SU-DHL-6 (cell line): Measurements from ENCODE around the gene EML3.

Experiments
- H2AFZ ChIP-seq: fragments of 200-600 bp; sonication (generic); 2 replicates; pipeline ENCODE4 v1.6.1; 2014; ENCODE audit warnings: low read depth, mild to moderate bottlenecking, moderate library complexity, mixed read lengths, antibody characterized with exemption, low read length; ENCODE audit not compliant: severe bottlenecking
- H3F3A ChIP-seq: fragments of 200-600 bp; shearing (Covaris generic); 2 replicates; pipeline ENCODE4 v1.6.0; 2016; ENCODE audit warnings: antibody characterized with exemption, mild to moderate bottlenecking; ENCODE audit not compliant: insufficient read depth
- H3K27ac ChIP-seq: fragments of 200-600 bp; sonication (generic); 2 replicates; pipeline ENCODE4 v1.5.1; 2016; ENCODE audit warnings: low read depth, mild to moderate bottlenecking, low read length, moderate library complexity, mixed read lengths
- H3K27me3 ChIP-seq: fragments of 200-600 bp; sonication (generic), shearing (Covaris generic); 2 replicates; pipeline ENCODE4 v1.6.0; 2014; ENCODE audit warnings: mild to moderate bottlenecking, low read length
- H3K36me3 ChIP-seq: fragments of 200-600 bp; sonication (generic); 2 replicates; pipeline ENCODE4 v1.6.1; 2014; ENCODE audit warnings: mild to moderate bottlenecking, low read length, mixed read lengths
- H3K4me2 ChIP-seq: fragments of 300-600, 200-600 bp; shearing (Covaris generic), sonication (generic); 2 replicates; pipeline ENCODE4 v1.6.0; 2014; ENCODE audit warnings: low read length, low read depth, mild to moderate bottlenecking; ENCODE audit not compliant: poor library complexity, severe bottlenecking
- H3K4me3 ChIP-seq: fragments of 200-600 bp; sonication (generic); 2 replicates; pipeline ENCODE4 v1.5.1; 2014; ENCODE audit warnings: antibody characterized with exemption, low read length, mild to moderate bottlenecking, mixed read lengths; ENCODE audit not compliant: insufficient read depth, poor library complexity, severe bottlenecking
- H3K79me2 ChIP-seq: fragments of 200-600 bp; sonication (generic); 2 replicates; pipeline ENCODE4 v1.6.1; 2014; ENCODE audit warnings: mild to moderate bottlenecking, low read length, moderate library complexity; ENCODE audit not compliant: insufficient read depth
- H3K9ac ChIP-seq: fragments of 200-600 bp; sonication (generic); 2 replicates; pipeline ENCODE4 v1.7.0; 2014; ENCODE audit warnings: mild to moderate bottlenecking, low read length
- H3K9me2 ChIP-seq: fragments of 200-600 bp; sonication (generic); replicated peaks from 2 replicates; pipeline ENCODE4 v1.6.1; 2014; ENCODE audit warnings: low read length; ENCODE audit not compliant: insufficient read depth
- H3K9me3 ChIP-seq: fragments of 200-600 bp; sonication (generic); 2 replicates; pipeline ENCODE4 v1.6.1; 2014; ENCODE audit warnings: low read length, mixed read lengths; ENCODE audit not compliant: insufficient read depth
- H4K20me1 ChIP-seq: fragments of 200-600 bp; sonication (generic); 2 replicates; pipeline ENCODE4 v1.6.1; 2014; ENCODE audit warnings: low read depth, mild to moderate bottlenecking, antibody characterized with exemption, low read length, moderate library complexity, mixed read lengths
- EZH2phosphoT487 ChIP-seq: fragments of 200-600 bp; sonication (generic), shearing (Covaris generic); conservative IDR thresholded peaks from 2 replicates; pipeline ENCODE4 v1.6.1; 2018; ENCODE audit warnings: mild to moderate bottlenecking, antibody characterized with exemption, low read length, moderate library complexity, mixed read lengths
- TF ChIP-seq, protein P1 (sequence below): fragments of 200-600 bp; sonication (generic); IDR thresholded peaks from one replicate; pipeline ENCODE4 v1.5.1; 2017; ENCODE audit warnings: antibody characterized with exemption, mild to moderate bottlenecking, low read length, moderate library complexity; ENCODE audit not compliant: insufficient read depth, poor library complexity, severe bottlenecking

Gene EML3

DNA sequence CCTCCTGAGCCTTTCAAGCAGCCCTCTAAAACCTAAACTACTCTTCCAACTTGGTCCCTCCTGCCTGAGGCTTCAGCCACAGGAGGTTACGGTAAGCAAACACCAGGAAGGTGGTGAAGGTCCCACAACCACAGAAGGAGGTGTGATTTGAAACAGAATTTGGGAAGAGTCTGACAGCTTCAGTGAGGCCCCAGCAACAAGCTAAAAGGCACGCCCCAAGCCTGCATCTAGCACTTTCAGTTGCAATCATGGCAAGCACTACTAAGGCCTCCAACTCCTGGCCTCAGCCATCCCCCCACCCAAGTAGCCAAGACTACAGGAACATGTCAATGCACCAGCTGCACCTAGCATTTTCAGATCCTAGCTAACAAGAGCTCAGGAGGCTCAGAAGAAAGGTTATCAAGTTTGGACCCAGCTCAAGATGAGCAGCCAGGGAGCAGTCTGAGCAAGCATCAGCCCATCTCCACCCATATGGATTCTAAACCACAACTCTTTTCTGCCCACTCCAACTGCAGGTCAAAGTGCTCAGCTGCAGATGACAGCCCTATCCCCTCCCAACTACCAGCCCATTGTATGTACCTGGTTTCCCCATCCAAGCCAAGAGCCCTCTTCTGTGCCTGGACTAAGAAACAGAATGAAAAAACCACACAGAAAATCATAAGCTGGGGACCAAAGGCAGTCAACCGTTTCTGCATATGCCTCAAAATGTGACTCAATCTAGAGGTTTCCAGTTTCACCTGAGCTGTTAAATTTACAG is 55.5 kb downstream of the EML3 start:
- H3F3A ChIP-seq: peaks cover 34% of the 10 kb centered on the region
- H2AFZ ChIP-seq: no peak overlapping the region
- H3K79me2 ChIP-seq: no peaks in the 10 kb centered on the region
- H3K9me2 ChIP-seq: no peaks in the 10 kb centered on the region
- no peak for TF ChIP-seq EZH2phosphoT487
- no peak overlapping the region for H3K4me2 ChIP-seq
- H3K9ac ChIP-seq: no peak overlapping the region; the same call in 1 of the 2 replicates
- H4K20me1 ChIP-seq: no peaks in the 10 kb centered on the region
- H3K4me3 ChIP-seq: no peak overlapping the region
- H3K27me3 ChIP-seq: no peaks in the 10 kb centered on the region
- H3K27ac ChIP-seq: peak overlapping the region; percentile 62
- peaks cover 2% of the 10 kb centered on the region; the same call in 1 of the 2 replicates for H3K36me3 ChIP-seq
- no peaks in the 10 kb centered on the region for H3K9me3 ChIP-seq

DNA sequence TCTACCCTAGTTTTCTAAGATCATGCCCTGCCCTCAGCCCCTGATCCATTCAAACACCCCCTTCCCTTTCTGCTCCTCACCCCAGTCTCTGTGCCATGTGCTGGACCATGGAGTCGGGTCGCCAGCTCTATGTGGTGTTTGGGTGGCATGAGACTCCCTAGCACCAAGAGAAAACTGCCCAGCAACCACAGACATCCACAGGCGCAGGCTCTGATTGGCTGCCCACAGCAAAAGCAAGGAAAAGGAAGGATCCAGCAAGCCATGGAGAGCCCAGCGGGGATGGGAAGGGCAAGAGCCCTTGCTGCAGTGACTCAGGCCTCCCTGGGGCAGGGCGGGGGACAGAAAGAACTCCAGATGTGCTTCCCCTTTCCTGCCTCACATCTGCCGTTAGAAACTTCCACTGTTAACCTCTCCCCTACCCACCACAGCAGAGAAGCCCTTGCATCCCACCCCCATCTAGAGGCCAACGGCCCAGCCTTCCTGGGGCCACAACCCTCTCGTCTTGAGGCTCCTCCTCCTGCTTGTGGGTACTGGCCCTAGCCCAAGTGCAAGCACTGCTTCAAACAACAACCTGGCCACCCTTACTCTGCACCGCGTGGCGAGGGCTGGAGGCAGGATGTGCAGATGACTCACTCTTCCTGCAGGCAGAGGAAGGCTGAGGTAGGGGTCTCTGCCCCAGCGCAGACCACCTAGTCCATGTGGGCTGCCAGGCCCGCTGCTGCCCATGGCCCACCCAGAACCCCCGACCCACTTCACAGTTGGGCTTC is 56.3 kb downstream of the EML3 start:
- TF ChIP-seq, protein P1, sequence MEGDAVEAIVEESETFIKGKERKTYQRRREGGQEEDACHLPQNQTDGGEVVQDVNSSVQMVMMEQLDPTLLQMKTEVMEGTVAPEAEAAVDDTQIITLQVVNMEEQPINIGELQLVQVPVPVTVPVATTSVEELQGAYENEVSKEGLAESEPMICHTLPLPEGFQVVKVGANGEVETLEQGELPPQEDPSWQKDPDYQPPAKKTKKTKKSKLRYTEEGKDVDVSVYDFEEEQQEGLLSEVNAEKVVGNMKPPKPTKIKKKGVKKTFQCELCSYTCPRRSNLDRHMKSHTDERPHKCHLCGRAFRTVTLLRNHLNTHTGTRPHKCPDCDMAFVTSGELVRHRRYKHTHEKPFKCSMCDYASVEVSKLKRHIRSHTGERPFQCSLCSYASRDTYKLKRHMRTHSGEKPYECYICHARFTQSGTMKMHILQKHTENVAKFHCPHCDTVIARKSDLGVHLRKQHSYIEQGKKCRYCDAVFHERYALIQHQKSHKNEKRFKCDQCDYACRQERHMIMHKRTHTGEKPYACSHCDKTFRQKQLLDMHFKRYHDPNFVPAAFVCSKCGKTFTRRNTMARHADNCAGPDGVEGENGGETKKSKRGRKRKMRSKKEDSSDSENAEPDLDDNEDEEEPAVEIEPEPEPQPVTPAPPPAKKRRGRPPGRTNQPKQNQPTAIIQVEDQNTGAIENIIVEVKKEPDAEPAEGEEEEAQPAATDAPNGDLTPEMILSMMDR: no peak
- TF ChIP-seq EZH2phosphoT487: no peak
- Histone ChIP-seq H3K4me3 (no peak overlapping the region), H3K79me2 (no peaks in the 10 kb centered on the region), H4K20me1 (no peaks in the 10 kb centered on the region), H2AFZ (no peak overlapping the region), H3K9me2 (no peaks in the 10 kb centered on the region), H3K4me2 (peak overlapping the region; percentile 16), H3K36me3 (peaks cover 2% of the 10 kb centered on the region; the same call in 1 of the 2 replicates), H3K9me3 (no peaks in the 10 kb centered on the region), H3K27ac (peak overlapping the region; percentile 62), H3K9ac (peak overlapping the region; percentile 23; the same call in 1 of the 2 replicates), H3F3A (peaks cover 33% of the 10 kb centered on the region), H3K27me3 (no peaks in the 10 kb centered on the region)

DNA sequence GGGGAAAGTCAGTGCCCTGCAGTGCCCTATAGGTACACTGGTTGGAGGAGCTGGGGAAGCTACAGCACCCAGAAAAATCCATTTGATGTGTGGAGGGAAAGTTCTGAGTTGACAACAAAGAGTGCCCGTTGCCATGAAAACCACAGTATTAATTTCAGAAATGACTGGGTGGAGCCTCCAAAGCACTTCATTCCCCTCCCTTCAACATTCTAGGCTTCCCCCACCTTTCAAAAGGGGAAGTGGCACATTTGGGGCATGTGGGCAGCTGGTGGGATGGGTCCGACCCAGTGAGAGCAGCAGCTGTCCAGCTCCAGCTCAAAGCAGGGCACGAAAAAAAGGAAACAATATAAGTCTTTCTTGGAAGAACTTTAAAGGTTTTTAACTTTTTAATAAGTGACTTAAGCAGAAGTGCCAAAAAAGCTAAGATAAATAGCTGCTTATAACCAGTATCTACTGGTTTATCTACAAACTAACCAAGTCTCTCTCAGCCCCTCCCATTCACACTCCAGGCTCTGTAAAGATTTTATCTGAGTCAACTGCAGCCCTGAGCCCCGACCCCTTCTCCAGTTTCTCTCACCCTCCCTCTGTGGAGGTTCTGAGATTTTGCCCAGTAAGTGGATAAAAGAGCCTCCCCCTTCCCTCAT is 57.0 kb downstream of the EML3 start:
- Histone ChIP-seq H3K4me3 (no peak overlapping the region), H3K9me3 (no peaks in the 10 kb centered on the region), H3K9ac (peak overlapping the region; percentile 23; the same call in 1 of the 2 replicates), H3K27ac (peak overlapping the region; percentile 62), H3K4me2 (peak overlapping the region; percentile 16), H3F3A (peaks cover 33% of the 10 kb centered on the region), H3K79me2 (no peaks in the 10 kb centered on the region), H3K9me2 (no peaks in the 10 kb centered on the region), H2AFZ (no peak overlapping the region), H3K27me3 (no peaks in the 10 kb centered on the region), H3K36me3 (peaks cover 2% of the 10 kb centered on the region; the same call in 1 of the 2 replicates), H4K20me1 (no peaks in the 10 kb centered on the region)
- TF ChIP-seq EZH2phosphoT487: no peak
- TF ChIP-seq, protein P1: no peak
